ENCODE measurements around the gene FHOD3. TPM values are rescaled to one million over a fixed set of nuclear protein-coding genes. Genes with fewer than 3 reads are reported as not detected.

The FHOD3 gene
- total RNA-seq, 3 donors from 2014 or later, result 2.7 to 14.4 (median 4.0) TPM

GRCh38 chr18:36314098-36314497 lies 16.6 kb downstream of the FHOD3 start:
- ATAC-seq, result no peak
- Histone ChIP-seq H3K4me3 (no peak overlapping the region), H3K4me1 (ENCODE audit: low read depth) (no peaks in the 10 kb centered on the region), H3K36me3 (ENCODE audit: low read depth) (no peaks in the 10 kb centered on the region), H3K9me3 (peaks cover 7% of the 10 kb centered on the region)
- TF ChIP-seq, protein P1, sequence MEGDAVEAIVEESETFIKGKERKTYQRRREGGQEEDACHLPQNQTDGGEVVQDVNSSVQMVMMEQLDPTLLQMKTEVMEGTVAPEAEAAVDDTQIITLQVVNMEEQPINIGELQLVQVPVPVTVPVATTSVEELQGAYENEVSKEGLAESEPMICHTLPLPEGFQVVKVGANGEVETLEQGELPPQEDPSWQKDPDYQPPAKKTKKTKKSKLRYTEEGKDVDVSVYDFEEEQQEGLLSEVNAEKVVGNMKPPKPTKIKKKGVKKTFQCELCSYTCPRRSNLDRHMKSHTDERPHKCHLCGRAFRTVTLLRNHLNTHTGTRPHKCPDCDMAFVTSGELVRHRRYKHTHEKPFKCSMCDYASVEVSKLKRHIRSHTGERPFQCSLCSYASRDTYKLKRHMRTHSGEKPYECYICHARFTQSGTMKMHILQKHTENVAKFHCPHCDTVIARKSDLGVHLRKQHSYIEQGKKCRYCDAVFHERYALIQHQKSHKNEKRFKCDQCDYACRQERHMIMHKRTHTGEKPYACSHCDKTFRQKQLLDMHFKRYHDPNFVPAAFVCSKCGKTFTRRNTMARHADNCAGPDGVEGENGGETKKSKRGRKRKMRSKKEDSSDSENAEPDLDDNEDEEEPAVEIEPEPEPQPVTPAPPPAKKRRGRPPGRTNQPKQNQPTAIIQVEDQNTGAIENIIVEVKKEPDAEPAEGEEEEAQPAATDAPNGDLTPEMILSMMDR (IDR thresholded peaks at IDR 0.05), result no peak
- DNase-seq, result no peak
- intact Hi-C loops (cut with DNase I, micrococcal nuclease), result no loop called here

- intact Hi-C loops (cut with DNase I, micrococcal nuclease), result no loop called here
- DNase-seq, result no peak
- Histone ChIP-seq H3K36me3 (ENCODE audit: low read depth) (no peaks in the 10 kb centered on the region), H3K4me3 (no peak overlapping the region), H3K9me3 (peaks cover 7% of the 10 kb centered on the region), H3K4me1 (ENCODE audit: low read depth) (no peaks in the 10 kb centered on the region)
- TF ChIP-seq, protein P1 (IDR thresholded peaks at IDR 0.05), result no peak
- ATAC-seq, result peak; percentile 27
These were observed 17.2 kb downstream of the FHOD3 start for GRCh38 chr18:36314754-36315153.

DNA sequence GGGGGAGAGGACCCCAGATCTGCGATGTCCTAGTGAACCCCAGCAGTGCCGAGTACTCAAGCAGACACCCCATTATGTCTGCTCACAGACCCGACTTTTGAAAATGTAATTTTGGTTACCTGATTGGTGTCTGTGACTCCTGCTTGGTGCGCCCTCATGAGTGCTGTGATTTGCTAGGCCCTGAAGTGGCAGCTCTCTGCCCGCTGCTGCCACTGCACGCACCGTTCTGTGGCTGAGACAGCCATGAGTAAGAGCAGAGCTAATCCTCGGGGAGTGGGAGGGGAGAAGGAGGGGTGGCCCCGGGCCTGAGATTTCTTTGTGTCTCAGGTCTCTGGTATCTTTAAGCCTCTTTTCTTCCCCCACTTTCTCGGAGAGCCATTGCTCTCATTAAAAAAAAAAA lies 18.2 kb downstream of the FHOD3 start:
- TF ChIP-seq, protein P1 (IDR thresholded peaks at IDR 0.05), result no peak
- DNase-seq (no peak), ATAC-seq (no peak)
- H3K4me1 ChIP-seq (ENCODE audit: low read depth), result no peaks in the 10 kb centered on the region
- peaks cover 7% of the 10 kb centered on the region for H3K9me3 ChIP-seq
- H3K36me3 ChIP-seq (ENCODE audit: low read depth), result no peaks in the 10 kb centered on the region
- no peak overlapping the region for H3K4me3 ChIP-seq
- intact Hi-C loops (cut with DNase I, micrococcal nuclease), result no loop called here

DNA sequence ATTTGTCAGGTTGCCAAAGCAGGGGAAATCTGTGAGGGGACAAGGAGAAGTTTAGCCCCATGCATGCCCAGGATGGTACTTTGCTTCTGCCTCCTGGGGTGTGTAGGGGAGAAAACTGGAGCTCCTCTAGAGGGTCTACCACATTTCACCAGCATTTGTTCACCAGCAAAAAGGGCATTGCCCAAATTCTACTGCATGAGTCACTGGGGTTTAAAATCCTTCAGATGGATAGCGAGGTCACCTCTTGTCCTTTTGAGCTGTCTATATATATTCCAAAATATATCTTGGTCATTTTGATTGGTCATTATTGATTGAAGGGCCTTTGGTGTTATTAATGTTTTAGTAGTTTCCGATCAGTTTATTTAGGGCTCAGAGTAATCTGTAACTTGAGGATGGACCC lies 18.7 kb downstream of the FHOD3 start:
- DNase-seq (no peak), ATAC-seq (no peak)
- Histone ChIP-seq H3K36me3 (ENCODE audit: low read depth) (no peaks in the 10 kb centered on the region), H3K9me3 (peaks cover 7% of the 10 kb centered on the region), H3K4me3 (no peak overlapping the region), H3K4me1 (ENCODE audit: low read depth) (no peaks in the 10 kb centered on the region)
- TF ChIP-seq, protein P1 (IDR thresholded peaks at IDR 0.05), result no peak
- intact Hi-C loops (cut with DNase I, micrococcal nuclease), result no loop called here

GRCh38 chr18:36321658-36322407 lies 24.3 kb downstream of the FHOD3 start:
- DNase-seq (no peak), ATAC-seq (peak; percentile 77)

More at GRCh38 chr18:36321658-36322407, 24.3 kb downstream of the FHOD3 start:
- H3K9me3 ChIP-seq, result peaks cover 7% of the 10 kb centered on the region
- no peaks in the 10 kb centered on the region for H3K4me1 ChIP-seq (ENCODE audit: low read depth)
- no peaks in the 10 kb centered on the region for H3K36me3 ChIP-seq (ENCODE audit: low read depth)
- intact Hi-C loops (cut with DNase I, micrococcal nuclease), result no loop called here
- no peak overlapping the region for H3K4me3 ChIP-seq
- TF ChIP-seq, protein P1 (IDR thresholded peaks at IDR 0.05), result no peak

Measured in mucosa of descending colon (tissue), 3 donors.